ENCODE results near the gene CCNY. TPM values are rescaled to one million over a fixed set of nuclear protein-coding genes. Genes with fewer than 3 reads are reported as not detected.
"Not testable (repeated sequence)": the region's sequence is repeated elsewhere in the genome, so short reads cannot be mapped to it uniquely, and the experiment has no call there.

The CCNY gene
- polyA plus RNA-seq, 1 donor = 111 TPM

GRCh38 chr10:35353805-35354204, 17.5 kb downstream of the CCNY start:
- no peak for DNase-seq

- DNase-seq = not testable (repeated sequence)
Measured at GRCh38 chr10:35354257-35354656, 17.9 kb downstream of the CCNY start.

- no peak for DNase-seq
Measured at GRCh38 chr10:35355971-35356724, 19.8 kb downstream of the CCNY start.

GRCh38 chr10:35356725-35357092, 20.4 kb downstream of the CCNY start:
- no peak for DNase-seq

GRCh38 chr10:35359056-35359455, 22.7 kb downstream of the CCNY start:
- DNase-seq = no peak

GRCh38 chr10:35359873-35360272, 23.6 kb downstream of the CCNY start:
- no peak for DNase-seq

GRCh38 chr10:35362701-35363350, 26.5 kb downstream of the CCNY start:
- no peak for DNase-seq

- DNase-seq = no peak
Measured at GRCh38 chr10:35363587-35363986, 27.3 kb downstream of the CCNY start.

GRCh38 chr10:35364808-35365207, 28.5 kb downstream of the CCNY start:
- no peak for DNase-seq

GRCh38 chr10:35365994-35366393, 29.7 kb downstream of the CCNY start:
- DNase-seq = no peak

GRCh38 chr10:35367107-35367859, 31.0 kb downstream of the CCNY start:
- no peak for DNase-seq

GRCh38 chr10:35367982-35368381, 31.7 kb downstream of the CCNY start:
- DNase-seq = no peak

GRCh38 chr10:35368485-35369048, 32.3 kb downstream of the CCNY start:
- no peak for DNase-seq

GRCh38 chr10:35369049-35369611, 32.8 kb downstream of the CCNY start:
- DNase-seq = no peak

GRCh38 chr10:35371731-35372130, 35.4 kb downstream of the CCNY start:
- DNase-seq = no peak

GRCh38 chr10:35372329-35372728, 36.0 kb downstream of the CCNY start:
- DNase-seq = no peak

- DNase-seq = no peak
Measured at GRCh38 chr10:35375091-35375765, 38.9 kb downstream of the CCNY start.

- no peak for DNase-seq
Measured at GRCh38 chr10:35377050-35377728, 40.9 kb downstream of the CCNY start.

GRCh38 chr10:35378541-35379210, 42.4 kb downstream of the CCNY start:
- no peak for DNase-seq
